NCI-H146 treated with DMSO at 0.1 percent for 48 hours (cell line): ENCODE measurements around the gene BICD2.

ENCODE experiments used
- DNase-seq: peaks from one replicate; lab custom pipeline; 2025; ENCODE audit not compliant: unreplicated experiment; lab: John Stamatoyannopoulos, UW

Gene BICD2

DNA sequence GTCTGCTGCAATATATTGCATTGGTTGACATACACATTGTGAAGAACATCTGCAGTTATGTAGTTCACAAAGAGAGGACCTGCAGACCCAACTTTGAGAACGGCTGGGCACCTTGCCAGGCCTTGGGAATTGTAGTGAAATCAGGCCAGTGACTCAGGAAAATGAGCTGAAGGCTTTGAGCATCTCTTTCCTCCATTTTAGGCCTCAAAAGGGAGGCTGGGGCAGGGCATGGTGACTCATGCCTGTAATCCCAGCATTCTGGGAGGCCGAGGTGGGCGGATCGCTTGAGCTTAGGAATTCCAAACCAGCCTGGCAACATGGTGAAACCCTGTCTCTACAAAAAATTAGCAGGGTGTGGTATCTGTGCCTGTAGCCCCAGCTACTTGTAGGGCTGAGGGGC is 93.3 kb downstream of the BICD2 start:
- DNase-seq = no peak

DNA sequence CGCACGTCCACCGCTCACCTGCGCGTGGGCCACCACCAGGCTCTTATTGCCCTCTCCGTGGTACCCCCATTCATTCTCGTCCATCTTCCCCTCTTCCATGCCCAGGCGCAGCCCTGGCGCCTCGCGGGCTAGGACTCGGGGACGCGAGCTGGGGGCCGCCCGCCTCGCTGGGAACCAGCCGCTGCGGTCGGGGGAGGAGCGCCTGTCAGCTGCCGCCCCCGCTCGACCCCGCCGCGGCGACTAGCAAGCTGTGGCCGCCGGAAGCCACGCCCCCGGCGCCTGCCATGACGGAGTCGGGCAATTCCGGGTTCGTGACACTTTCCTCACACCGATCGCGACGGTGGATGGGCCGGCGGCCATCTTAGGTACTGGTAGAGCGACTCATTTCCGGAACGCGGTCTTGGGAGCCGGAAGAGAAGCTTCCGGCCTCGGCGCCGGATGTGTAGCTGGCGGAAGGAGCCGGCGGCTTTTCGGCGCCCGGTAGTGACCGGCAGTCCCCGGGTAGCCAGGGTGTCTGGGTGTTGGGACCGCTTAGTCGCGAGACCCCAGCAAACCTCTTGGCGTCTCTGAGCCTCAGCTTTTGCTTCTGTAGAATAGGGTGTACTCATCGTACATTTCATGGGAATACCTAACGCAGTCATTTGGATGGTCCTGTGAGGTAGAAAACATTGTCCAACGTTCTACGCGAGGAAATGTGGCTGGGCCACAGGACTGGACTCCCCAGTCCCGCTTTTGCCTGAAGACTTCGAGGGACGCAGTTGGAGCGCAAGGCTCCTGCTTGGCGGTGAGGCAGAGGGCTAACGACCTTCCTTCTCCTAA is 94.5 kb downstream of the BICD2 start, which contains the start of gene IPPK:
TSS of gene IPPK (minus strand) at position 242 of the 819 bp plus-strand sequence. CDS start at position 99, 143 bp downstream.
- DNase-seq = peak; percentile 88

DNA sequence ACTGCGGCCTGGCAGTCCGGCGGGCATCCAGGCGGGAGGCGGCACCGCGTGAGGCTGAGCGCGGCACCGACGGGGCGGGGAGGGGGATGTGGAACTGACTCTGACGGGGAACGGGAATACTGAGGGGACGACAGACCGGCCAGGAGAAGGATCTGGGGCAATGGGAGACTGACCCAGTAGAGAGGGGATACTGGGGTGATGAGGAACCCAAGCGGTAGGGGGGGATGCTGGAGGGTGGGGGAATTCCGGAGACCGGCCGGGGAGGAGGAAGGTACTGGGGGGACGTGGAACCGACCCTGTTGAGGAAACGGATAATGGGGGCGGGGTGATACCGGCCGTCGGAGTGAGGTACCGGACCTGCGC is 95.1 kb downstream of the BICD2 start:
- no peak for DNase-seq

DNA sequence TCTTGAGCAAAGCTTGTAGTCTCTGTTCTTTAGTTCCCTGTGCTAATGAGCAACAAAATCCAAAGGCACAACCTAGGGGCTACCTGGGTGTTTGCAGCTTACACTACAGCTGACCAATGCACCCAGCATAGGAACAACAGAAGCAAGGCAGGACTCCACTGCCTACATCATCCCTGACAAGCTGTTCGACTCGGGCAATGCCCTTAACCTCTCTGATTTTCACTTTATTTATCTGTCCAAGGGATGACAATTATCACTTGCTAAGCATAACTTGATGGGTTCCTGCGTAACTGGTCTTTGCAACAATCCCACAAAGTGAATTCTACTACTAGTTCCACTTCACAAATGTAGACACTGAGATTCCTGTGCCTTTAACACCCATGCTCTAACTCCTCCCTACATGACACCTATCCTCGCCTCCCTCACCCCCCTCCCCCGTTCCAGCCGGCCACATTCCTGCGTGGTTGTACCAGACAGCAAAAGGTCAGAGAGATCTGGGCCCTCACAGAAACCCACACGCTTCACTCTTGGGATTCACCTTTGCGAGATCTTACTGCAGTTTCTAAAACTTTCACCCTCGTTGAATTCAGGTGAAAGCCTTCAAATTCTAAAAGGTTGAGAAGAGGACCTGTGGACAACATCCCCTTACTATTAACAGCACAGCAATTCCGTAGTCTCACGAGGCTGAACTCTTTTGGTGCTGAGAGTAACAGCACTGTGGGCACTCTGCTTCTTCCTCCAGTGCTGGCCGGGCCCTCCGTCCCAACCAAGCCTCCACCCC is 95.7 kb downstream of the BICD2 start:
- no peak for DNase-seq

DNA sequence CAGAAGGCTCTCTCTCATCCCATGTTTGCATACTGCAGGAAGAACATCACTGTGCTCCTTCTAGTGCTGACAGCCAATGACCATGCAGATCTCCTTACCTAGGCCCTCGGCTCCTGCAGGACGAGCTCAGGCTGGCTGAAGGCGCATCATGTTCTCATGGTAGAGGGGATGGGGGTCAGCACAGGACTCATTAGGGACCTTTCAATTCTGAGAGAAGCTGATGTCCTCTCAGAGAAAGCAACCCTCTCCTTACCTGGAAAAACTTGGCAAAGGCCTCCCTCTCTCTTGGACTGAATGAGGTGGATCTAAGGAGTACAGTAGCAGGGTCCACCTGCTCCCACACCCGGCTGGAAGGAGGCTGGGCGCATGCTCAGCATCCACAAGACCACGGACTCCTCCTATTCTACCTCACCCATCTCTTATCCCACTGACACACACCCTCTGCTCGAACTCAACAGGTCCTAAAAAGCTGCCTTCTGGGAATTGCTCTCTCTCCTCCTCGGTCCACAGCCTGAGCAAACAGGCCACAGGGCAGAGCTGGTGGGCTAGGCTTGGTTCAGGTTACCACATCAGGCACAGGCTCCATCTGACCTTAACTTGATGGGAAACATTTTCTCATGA is 97.6 kb downstream of the BICD2 start:
- no peak for DNase-seq

DNA sequence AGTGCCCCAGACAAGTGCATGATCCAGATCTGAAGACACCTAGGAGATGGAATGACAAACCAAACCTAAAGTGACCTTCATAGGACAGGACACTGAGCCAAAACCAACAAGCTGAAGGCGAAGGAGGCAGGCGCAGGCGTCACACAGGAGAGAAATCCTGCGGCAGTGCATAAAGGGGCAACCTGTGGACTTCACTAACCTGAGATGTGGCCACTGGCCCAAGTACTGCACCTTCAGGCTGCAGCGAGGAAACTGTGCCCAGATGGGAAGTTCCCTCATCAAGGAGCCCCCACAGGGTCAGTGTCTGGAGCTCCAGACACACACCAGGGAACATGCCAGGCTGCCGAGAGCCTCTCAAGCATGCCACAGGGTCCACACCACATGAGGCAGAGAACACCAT is 98.4 kb downstream of the BICD2 start:
- DNase-seq = no peak

DNA sequence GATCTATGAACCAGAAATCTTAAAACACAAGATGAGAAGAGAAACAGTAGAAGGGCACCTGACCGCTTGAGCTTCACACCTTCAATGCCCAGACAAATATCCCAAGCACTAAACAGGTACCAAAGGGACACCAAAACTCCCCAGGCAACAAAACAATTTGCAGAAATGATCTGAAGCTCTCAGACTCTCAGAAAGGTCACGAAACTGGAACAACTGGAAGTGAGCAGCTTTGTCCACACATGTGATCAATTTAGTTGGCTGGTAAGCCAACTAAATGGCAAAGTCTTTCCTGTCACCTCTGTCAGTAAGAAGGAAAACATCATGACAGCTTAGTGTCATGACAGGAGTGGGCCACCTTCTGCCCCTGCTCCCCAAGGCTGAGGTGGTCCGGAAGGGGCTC is 98.8 kb downstream of the BICD2 start:
- no peak for DNase-seq

DNA sequence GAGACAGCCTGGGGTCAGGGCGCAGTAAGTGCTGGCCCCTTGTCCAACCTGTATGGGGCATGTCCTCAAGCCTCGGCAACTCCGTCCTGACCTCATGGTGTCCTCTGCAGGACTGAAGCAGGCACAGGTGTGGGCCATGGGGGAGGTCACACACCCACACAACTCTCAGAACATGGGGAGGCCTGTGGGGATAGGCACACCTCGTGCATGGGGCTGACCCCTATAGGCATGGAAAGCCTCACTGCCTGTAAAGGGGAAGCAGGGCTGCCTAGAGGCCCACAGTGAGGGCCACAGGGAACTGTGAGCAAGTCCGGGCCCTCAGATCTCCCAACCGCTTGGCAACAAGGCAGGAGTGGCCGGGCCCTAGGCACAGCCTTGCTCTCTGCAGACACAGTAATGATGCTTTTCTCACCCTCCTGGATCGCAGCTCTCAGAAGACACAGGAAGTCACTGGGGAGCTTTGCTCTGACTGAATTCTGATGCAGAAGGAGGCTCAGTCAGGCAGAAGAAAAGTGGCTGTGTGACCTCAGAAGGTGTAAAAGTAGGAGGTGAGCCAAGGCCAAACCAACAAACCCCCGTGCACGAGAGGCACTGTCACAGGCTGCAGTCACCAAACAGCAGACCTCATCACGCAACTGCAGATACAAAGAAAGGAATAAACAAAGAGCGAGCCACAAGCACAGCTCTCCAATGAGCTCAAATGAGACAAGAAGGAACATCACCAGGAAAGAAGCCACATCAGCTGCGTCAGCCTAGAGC is 100.1 kb downstream of the BICD2 start:
- no peak for DNase-seq

DNA sequence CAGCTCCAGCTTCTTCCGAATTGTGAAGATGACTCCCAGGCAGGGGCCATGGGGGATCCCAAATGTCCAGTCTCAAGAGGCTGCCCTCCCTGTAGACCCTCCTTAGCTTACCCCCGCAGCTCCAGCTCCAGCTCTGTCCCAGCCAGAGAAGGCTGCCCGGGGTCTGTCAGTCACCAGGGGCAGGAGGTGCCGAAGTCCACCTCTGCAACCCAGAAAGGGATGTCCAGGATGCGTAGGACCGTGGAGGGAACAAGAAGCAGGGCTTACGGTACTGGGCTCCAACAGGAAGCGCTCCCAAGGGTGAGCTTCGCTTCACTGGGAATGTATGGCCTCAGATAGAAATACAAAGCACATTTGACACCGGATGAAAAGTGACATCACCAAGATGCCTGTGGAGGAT is 100.7 kb downstream of the BICD2 start:
- DNase-seq = no peak

DNA sequence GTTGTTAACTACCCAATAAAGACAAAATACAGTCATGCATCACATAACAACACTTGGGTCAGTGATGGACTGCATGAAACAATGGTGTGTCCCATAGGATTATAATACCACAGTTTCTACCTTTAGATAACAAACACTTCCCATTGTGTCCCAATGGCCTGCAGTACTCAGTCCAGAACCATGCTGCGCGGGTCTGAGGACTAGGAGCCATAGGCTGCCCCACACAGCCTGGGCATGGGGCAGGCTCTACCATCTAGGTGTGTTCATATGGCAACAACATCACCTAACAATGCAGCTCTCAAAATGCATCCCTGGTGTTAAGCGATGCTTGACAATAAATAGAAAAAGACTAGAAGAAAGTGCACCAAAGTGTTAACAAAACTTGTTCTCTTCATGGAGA is 101.5 kb downstream of the BICD2 start:
- DNase-seq = no peak

DNA sequence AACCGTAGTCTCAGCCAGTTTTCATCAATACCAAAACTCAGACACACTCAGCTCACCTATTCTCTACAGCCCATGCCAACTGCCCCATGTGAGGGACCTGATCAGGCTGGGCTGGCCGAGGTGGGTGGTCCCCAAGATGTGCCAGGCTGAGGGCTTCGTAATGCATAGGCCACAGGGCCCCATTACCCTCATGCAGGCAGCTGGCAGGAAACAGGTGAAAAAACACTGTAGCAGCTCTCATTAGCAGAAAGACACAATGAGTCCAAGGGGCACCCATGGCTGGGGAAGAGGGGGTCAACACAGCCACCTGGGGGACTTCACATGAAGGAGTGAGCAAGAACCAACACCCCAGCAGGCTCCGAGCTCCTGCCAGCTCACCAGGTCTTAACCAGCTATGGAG is 102.9 kb downstream of the BICD2 start:
- peak; percentile 18 for DNase-seq
